Effector memory CD8-positive, alpha-beta T cell (primary cell): Measurements from ENCODE around the gene SEMA3G.

ENCODE experiments used
- ATAC-seq: fragments of 150-1000 bp; cut with Tn5 transposase; replicated peaks from 2 replicates; pipeline ENCODE4 v1.10.0; 2021; ENCODE audit warnings: mild to moderate bottlenecking, moderate library complexity
- DNase-seq, 3 experiments: peaks; one replicate each; pipeline ENCODE4 v3.0.0; 2021
- H3K27ac Mint-ChIP-seq, 2 donors: one replicate each; pipeline ENCODE4 v1.8.0; 2022; ENCODE audit warnings: mild to moderate bottlenecking in 2 of 2, mixed read lengths in 2 of 2, moderate library complexity in 2 of 2
- H3K27me3 Mint-ChIP-seq, 2 donors: one replicate each; pipeline ENCODE4 v1.8.0; 2022; ENCODE audit warnings: mixed read lengths in 2 of 2
- H3K36me3 Mint-ChIP-seq: one replicate; pipeline ENCODE4 v1.8.0; 2022; ENCODE audit warnings: mild to moderate bottlenecking, moderate library complexity, mixed read lengths; ENCODE audit not compliant: insufficient read depth
- H3K4me1 Mint-ChIP-seq, 2 donors: one replicate each; pipeline ENCODE4 v1.8.0; 2022; ENCODE audit warnings: low read depth in 2 of 2, mixed read lengths in 2 of 2
- H3K4me3 Mint-ChIP-seq, 2 donors: one replicate each; pipeline ENCODE4 v1.8.0; 2022; ENCODE audit warnings: mild to moderate bottlenecking in 2 of 2, mixed read lengths in 2 of 2, moderate library complexity in 2 of 2
- H3K9me3 Mint-ChIP-seq, 2 donors: one replicate each; pipeline ENCODE4 v1.8.0; 2022; ENCODE audit warnings: mixed read lengths in 2 of 2

Gene SEMA3G

GRCh38 chr3:52454250-52454937, 9.5 kb upstream of the SEMA3G start:
- DNase-seq, result no peak
- H3K36me3 Mint-ChIP-seq, result peaks cover 22% of the 10 kb centered on the region
- H3K4me1 Mint-ChIP-seq, result peaks cover 27 to 37% of the 10 kb centered on the region in 2 donors
- H3K4me3 Mint-ChIP-seq, result peak overlapping the region; percentile 90 to 94
- no peak for ATAC-seq
- peak overlapping the region; percentile 94 to 99 for H3K27ac Mint-ChIP-seq
- no peaks in the 10 kb centered on the region for H3K27me3 Mint-ChIP-seq
- H3K9me3 Mint-ChIP-seq, result no peaks in the 10 kb centered on the region

DNA sequence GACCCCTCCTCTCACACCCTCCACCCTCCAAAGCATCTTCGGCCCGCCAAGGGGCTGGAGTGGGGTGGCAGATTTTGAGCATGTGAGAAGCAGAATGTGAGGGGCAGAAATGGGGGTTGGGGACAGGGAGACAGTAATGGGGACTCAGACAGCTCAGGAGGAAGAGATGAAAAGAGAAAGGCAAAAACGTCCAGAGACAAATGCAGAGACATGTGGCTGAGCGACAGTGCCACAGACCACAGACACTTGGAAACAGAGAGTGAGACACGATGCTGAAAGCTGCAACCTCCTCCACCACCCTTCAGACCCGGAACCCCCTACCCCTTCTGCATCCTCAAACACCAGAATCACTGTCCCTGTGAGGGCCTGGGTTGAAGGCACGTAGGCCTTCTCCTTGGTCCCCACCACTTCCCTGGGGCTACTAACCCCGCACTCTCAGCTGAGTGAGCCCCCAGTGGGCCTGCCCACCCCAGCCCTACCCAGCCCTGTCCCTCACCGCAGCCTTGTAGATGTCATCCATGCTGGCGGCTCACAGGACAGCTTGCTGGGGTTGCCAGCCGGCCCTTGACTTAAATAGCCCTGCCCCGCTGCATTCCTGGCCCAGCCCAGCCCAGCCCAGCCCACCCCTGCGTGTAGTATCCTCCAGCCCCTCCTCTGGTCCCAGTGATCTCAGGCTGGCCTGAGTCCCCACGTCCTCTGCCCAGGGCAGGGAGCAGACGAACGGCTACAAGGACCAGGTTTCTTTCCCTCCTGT, 8.8 kb upstream of the SEMA3G start, which contains the start of gene TNNC1:
Gene TNNC1, minus strand, starts transcription at position 546 of the 754 bp plus-strand sequence. Its CDS starts 26 bp downstream, at position 520.
- Mint-ChIP-seq H3K4me3 (peak within 1 kb of the TSS; percentile 90 to 94), H3K27ac (peak within 1 kb of the TSS; percentile 94 to 99), H3K4me1 (peaks cover 30% of the 10 kb centered on the region in 2 donors), H3K36me3 (peaks cover 18% of the 10 kb centered on the region), H3K9me3 (no peaks in the 10 kb centered on the region), H3K27me3 (no peaks in the 10 kb centered on the region)
- ATAC-seq (no peak), DNase-seq (no peak)

- H3K27me3 Mint-ChIP-seq, result no peaks in the 10 kb centered on the region
- H3K27ac Mint-ChIP-seq, result no peak overlapping the region
- H3K36me3 Mint-ChIP-seq, result peaks cover 11% of the 10 kb centered on the region
Measured at GRCh38 chr3:52452570-52453221, 7.8 kb upstream of the SEMA3G start.

GRCh38 chr3:52452126-52452525, 7.2 kb upstream of the SEMA3G start:
- no peak for DNase-seq
- Mint-ChIP-seq H3K4me3 (no peak overlapping the region), H3K27ac (peak overlapping the region in 1 of 2 donors; percentile 20), H3K4me1 (peaks cover 18 to 27% of the 10 kb centered on the region in 2 donors), H3K36me3 (peaks cover 11% of the 10 kb centered on the region), H3K9me3 (no peaks in the 10 kb centered on the region), H3K27me3 (no peaks in the 10 kb centered on the region)
- ATAC-seq, result no peak

More at GRCh38 chr3:52452570-52453221, 7.8 kb upstream of the SEMA3G start:
- ATAC-seq, result no peak
- Mint-ChIP-seq H3K9me3 (no peaks in the 10 kb centered on the region), H3K4me3 (no peak overlapping the region), H3K4me1 (peaks cover 22 to 30% of the 10 kb centered on the region in 2 donors)
- no peak for DNase-seq

DNA sequence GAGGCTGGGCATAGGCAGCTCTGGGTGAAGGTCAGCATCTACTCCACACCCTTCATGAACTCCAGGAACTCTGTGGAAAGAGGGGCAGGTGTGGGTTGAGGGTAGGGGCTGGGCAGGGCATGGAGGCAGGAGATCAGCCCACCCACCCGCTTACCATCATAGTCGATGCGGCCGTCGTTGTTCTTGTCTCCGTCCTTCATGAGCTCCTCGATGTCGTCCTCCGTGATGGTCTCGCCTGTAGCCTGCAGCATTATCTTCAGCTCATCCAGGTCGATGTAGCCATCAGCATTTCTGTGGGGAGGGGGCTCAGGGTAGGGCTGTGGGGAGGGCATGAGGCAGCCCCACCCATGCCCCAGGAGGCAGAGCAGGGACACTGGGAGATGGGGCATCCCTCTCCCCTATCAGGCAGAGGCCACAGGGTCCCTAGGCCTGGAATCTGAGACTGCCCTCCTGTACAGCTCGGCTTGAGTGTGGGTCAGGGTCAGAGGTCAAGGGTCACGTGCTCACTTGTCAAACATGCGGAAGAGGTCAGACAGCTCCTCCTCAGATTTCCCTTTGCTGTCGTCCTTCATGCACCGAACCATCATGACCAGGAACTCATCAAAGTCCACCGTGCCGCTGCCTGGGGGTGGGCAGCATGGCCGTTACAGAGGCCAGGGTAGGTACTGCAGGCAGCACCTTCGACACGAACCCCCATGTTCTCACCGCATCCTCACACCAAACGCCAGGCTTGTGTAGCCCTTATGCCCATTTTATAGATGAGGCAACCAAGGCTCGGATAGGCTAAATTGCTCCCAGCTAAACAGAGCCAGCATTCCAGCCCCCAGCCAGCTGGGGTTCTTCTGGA, 6.6 kb upstream of the SEMA3G start:
- Mint-ChIP-seq H3K36me3 (peaks cover 9% of the 10 kb centered on the region), H3K4me3 (no peak overlapping the region), H3K4me1 (peaks cover 20 to 24% of the 10 kb centered on the region in 2 donors), H3K9me3 (no peaks in the 10 kb centered on the region), H3K27me3 (no peaks in the 10 kb centered on the region), H3K27ac (peak overlapping the region in 1 of 2 donors; percentile 20)
- DNase-seq (no peak), ATAC-seq (no peak)

GRCh38 chr3:52450489-52451236, 5.8 kb upstream of the SEMA3G start:
- peaks cover 13 to 19% of the 10 kb centered on the region in 2 donors for H3K4me1 Mint-ChIP-seq
- peaks cover 5% of the 10 kb centered on the region for H3K36me3 Mint-ChIP-seq
- H3K27ac Mint-ChIP-seq, result peak overlapping the region in 1 of 2 donors; percentile 20
- no peak overlapping the region for H3K4me3 Mint-ChIP-seq
- DNase-seq, result no peak
- no peaks in the 10 kb centered on the region for H3K9me3 Mint-ChIP-seq
- no peaks in the 10 kb centered on the region for H3K27me3 Mint-ChIP-seq
- no peak for ATAC-seq

DNA sequence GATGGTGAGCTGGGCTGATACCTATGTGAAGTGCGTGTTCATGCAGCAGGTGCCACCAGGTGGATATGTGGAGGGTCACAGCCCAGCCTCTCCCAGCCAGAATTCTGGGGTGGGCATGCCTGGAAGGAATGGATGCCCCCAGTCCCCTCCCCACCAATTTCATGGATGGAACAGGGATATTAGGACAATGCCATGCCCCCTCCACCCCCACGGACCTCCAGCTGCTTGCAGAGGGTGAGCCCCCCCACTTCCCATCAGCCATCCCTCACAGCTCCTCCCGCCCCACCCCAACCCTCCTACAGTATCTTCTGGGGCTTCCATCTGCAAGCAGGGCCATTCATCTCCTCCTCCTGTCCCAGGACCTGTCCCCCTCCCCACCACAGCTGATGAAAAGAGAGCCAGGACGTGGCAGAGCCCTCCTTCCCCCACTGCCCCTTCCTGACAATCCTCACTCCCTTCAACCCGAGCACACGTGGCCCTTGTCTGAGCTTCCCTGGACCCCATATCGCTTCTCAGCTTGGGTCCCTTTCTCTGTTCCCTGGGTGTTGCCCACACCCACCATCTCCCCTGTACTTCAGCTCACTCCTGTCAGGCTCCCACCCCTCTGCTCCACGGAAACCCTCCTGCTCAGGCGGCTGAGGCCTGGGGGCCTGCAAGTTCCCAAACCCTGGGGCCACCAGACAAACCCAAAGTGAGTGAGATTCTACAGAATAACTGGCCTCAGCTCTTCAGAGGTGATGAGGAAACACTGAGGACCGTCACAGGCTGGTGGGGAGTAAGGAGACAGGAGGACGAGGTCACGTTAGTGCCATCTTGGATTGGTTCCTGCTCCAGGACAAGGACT, 2.8 kb upstream of the SEMA3G start:
- no peaks in the 10 kb centered on the region for H3K9me3 Mint-ChIP-seq
- DNase-seq (no peak), ATAC-seq (no peak)
- H3K36me3 Mint-ChIP-seq, result no peaks in the 10 kb centered on the region
- H3K27ac Mint-ChIP-seq, result peak overlapping the region in 1 of 2 donors; percentile 93
- no peak overlapping the region for H3K4me3 Mint-ChIP-seq
- H3K27me3 Mint-ChIP-seq, result peaks cover 0 to 3% of the 10 kb centered on the region in 2 donors
- H3K4me1 Mint-ChIP-seq, result peaks cover 8 to 14% of the 10 kb centered on the region in 2 donors

- H3K36me3 Mint-ChIP-seq, result no peaks in the 10 kb centered on the region
- ATAC-seq, result peak; percentile 71
- H3K4me3 Mint-ChIP-seq, result no peak overlapping the region
- H3K27me3 Mint-ChIP-seq, result peaks cover 0 to 7% of the 10 kb centered on the region in 2 donors
- peaks cover 8 to 14% of the 10 kb centered on the region in 2 donors for H3K4me1 Mint-ChIP-seq
- DNase-seq, result peak; percentile 71 to 79 (median 74)
- no peak overlapping the region for H3K27ac Mint-ChIP-seq
- no peaks in the 10 kb centered on the region for H3K9me3 Mint-ChIP-seq
Measured at GRCh38 chr3:52446631-52447511, 2.0 kb upstream of the SEMA3G start.

DNA sequence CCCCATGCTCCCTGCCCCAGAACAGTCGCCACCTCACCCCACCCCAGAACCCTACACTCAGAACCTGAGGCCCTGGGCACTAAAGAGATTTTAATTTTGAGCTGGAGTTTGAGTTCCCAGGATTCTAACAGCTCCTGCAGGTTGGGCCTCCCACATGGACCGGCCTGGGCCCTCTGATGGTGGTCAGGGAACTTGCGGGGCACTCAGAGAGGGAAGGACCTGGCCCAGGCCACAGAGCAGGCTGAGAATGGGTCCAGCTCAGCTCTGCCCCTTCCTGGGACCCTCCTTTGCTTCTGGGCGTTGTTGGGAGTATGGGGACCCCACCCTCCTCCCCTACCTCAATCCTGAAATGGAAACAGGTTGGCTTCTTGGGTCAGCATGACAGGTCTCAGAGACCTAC, 1.1 kb upstream of the SEMA3G start:
- DNase-seq (no peak), ATAC-seq (no peak)
- Mint-ChIP-seq H3K27me3 (peaks cover 0 to 7% of the 10 kb centered on the region in 2 donors), H3K9me3 (no peaks in the 10 kb centered on the region), H3K4me3 (no peak overlapping the region), H3K27ac (no peak overlapping the region), H3K4me1 (peaks cover 8 to 14% of the 10 kb centered on the region in 2 donors), H3K36me3 (no peaks in the 10 kb centered on the region)

DNA sequence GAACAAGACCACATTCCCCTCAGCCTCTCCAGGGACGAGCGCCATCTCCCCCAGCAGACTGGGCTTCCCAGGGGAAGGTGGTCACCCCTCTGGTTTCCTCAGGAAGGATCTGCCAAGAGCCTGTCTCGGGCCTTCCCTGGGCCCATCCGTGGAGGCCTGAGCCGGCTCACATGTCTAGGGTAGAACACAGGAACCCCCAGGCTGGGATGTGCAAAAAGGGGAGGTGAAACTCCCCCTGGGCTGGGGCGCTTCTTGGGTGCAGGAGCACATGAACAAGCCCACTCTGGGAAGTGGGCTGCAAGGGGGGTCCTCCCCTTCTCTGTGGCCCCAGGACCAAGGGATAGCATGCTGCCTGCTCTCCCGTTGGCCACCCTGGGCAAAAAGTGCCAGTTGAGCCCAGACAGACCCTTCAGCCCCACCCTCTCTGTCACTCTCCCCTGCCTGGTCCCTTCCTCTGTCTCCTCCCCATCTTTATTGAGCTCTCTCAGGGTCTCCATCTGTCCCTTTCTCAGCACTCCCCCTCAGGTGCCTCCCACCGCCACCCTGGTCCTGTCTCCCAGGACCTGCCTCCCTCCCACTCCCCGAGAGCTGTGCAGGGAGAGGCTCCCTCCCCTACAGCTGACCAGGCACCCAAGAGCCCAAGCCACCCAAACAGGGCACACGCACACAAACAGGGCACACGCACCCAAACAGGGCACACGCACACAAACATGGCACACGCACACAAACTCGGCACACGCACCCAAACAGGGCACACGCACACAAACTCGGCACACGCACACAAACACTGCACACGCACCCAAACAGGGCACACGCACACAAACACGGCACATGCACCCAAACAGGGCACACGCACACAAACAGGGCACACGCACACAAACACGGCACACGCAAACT, 864 bp downstream of the SEMA3G start:
- peaks cover 8 to 14% of the 10 kb centered on the region in 2 donors for H3K4me1 Mint-ChIP-seq
- H3K36me3 Mint-ChIP-seq, result no peaks in the 10 kb centered on the region
- H3K9me3 Mint-ChIP-seq, result no peaks in the 10 kb centered on the region
- H3K27ac Mint-ChIP-seq, result no peak overlapping the region
- peaks cover 0 to 7% of the 10 kb centered on the region in 2 donors for H3K27me3 Mint-ChIP-seq
- ATAC-seq (no peak), DNase-seq (no peak)
- no peak overlapping the region for H3K4me3 Mint-ChIP-seq
